ENCODE measurements around the gene PPP3CA. TPM values are rescaled to one million over a fixed set of nuclear protein-coding genes. Genes with fewer than 3 reads are reported as not detected.

PPP3CA gene
- total and polyA plus RNA-seq, 2 of the 13 experiments (the other 11 are each of a cell fraction or from before 2014, with no cell fraction given): 4.8 to 13.2 TPM

GRCh38 chr4:101346351-101347266, 717 bp downstream of the PPP3CA start (continued):
- TF ChIP-seq JUND (CRISPR knock-in tag; IDR thresholded peaks at IDR 0.05) (no peak), ZNF280B (CRISPR knock-in tag; IDR thresholded peaks at IDR 0.05; ENCODE audit: borderline replicate concordance) (no peak), MYPOP (CRISPR knock-in tag; IDR thresholded peaks at IDR 0.05) (peak; percentile 51; the same call in 1 of the 2 replicates), PHB2 (IDR thresholded peaks at IDR 0.05; ENCODE audit: partially characterized antibody) (no peak), ATRX (CRISPR knock-in tag; IDR thresholded peaks at IDR 0.05; ENCODE audit: borderline replicate concordance) (no peak), TCF7 (IDR thresholded peaks at IDR 0.05; ENCODE audit: low read depth) (no peak), CBX5 (CRISPR knock-in tag; IDR thresholded peaks at IDR 0.05; ENCODE audit: borderline replicate concordance) (no peak), GABPB1 (CRISPR knock-in tag; IDR thresholded peaks at IDR 0.05) (peak; percentile 46; the same call in 1 of the 2 replicates), HHEX (CRISPR knock-in tag; IDR thresholded peaks at IDR 0.05) (no peak), ZNF597 (CRISPR knock-in tag; IDR thresholded peaks at IDR 0.05) (no peak), SIN3A (IDR thresholded peaks at IDR 0.05; ENCODE audit: borderline replicate concordance, low read depth, low read length) (peak; percentile 44; the same call in 1 of the 2 replicates), PBX3 (CRISPR knock-in tag; IDR thresholded peaks at IDR 0.05; ENCODE audit: borderline replicate concordance) (no peak), MED13 (CRISPR knock-in tag; IDR thresholded peaks at IDR 0.05) (0 out of 2 replicates have a peak, but pooled peaks have one; percentile 36), PITX1 (CRISPR knock-in tag; IDR thresholded peaks at IDR 0.05) (no peak), ZNF678 (CRISPR knock-in tag; IDR thresholded peaks at IDR 0.05) (0 out of 2 replicates have a peak, but pooled peaks have one; percentile 46), ZNF3 (CRISPR knock-in tag; IDR thresholded peaks at IDR 0.05) (no peak), NAIF1 (CRISPR knock-in tag; IDR thresholded peaks at IDR 0.05; ENCODE audit: borderline replicate concordance) (no peak), ZNF609 (CRISPR knock-in tag; IDR thresholded peaks at IDR 0.05; ENCODE audit: borderline replicate concordance) (no peak), MTA3 (CRISPR knock-in tag; IDR thresholded peaks at IDR 0.05) (no peak), CBFB (CRISPR knock-in tag; IDR thresholded peaks at IDR 0.05) (no peak)
